Upper lobe of left lung (tissue), 6 donors: ENCODE results near the gene MPC1. TPM values are rescaled to one million over a fixed set of nuclear protein-coding genes. Genes with fewer than 3 reads are reported as not detected.

Source experiments
- ATAC-seq, 2 donors: fragments of 200-7000 bp; cut with Tn5 transposase; one replicate each; pipeline ENCODE4 v1.9.1; 2022; ENCODE audit warnings: mild to moderate bottlenecking in 2 of 2, moderate library complexity in 2 of 2; ENCODE audit not compliant: low FRiP score in 2 of 2
- DNase-seq, 2 donors: peaks; one replicate each; pipeline ENCODE4 v3.0.0-alpha.2; 2019 to 2020
- H3K27ac ChIP-seq, 4 donors: fragments of 200-600 bp; sonication (generic); one replicate each; pipeline ENCODE4 v1.5.1; 2016 to 2019
- H3K27me3 ChIP-seq, 4 donors: fragments of 200-600 bp; sonication (generic); one replicate each; pipeline ENCODE4 v1.5.1; 2017 to 2019
- H3K36me3 ChIP-seq, 4 donors: fragments of 200-600 bp; sonication (generic); one replicate each; pipeline ENCODE4 v1.5.1; 2016 to 2019
- H3K4me1 ChIP-seq, 4 donors: fragments of 200-600 bp; sonication (generic); one replicate each; pipeline ENCODE4 v1.5.1; 2018 to 2019
- H3K4me3 ChIP-seq, 4 donors: fragments of 200-600 bp; sonication (generic); one replicate each; pipeline ENCODE4 v1.5.1; 2017 to 2019; ENCODE audit warnings: mild to moderate bottlenecking in 2 of 4, moderate library complexity in 1 of 4
- H3K9me3 ChIP-seq, 4 donors: fragments of 200-600 bp; sonication (generic); one replicate each; pipeline ENCODE4 v1.5.1; 2018 to 2019
- EP300 ChIP-seq, 4 donors: sonication (generic); formaldehyde crosslinking; IDR thresholded peaks; one replicate each; pipeline ENCODE4 v1.5.1; 2017; ENCODE audit warnings: antibody characterized with exemption in 4 of 4, control low read depth in 2 of 4
- POLR2A ChIP-seq, 4 donors: fragments of 450-650 bp; IDR thresholded peaks; one replicate each; pipeline ENCODE4 v1.5.1; 2016 to 2017; ENCODE audit warnings: antibody characterized with exemption in 4 of 4, mild to moderate bottlenecking in 2 of 4
- POLR2AphosphoS5 ChIP-seq, 2 donors: sonication (generic); formaldehyde crosslinking; IDR thresholded peaks; one replicate each; pipeline ENCODE4 v1.5.1; 2017; ENCODE audit warnings: antibody characterized with exemption in 2 of 2
- WGBS, 2 donors: methylation state at CpG; one replicate each; pipeline ENCODE4 v1.1.5; 2017 to 2018; 5-methylcytosine and 5-hydroxymethylcytosine counted together
- total RNA-seq, 6 donors: library from RNA; depleted of rRNA in 4 of 6; stranded (reverse); fragments of >200 nt in 4 of 6; gene quantifications; one replicate each; pipeline versions ENCODE4 v1.1.0 to v1.2.1, GENCODE V29; 2016 to 2021
- TF ChIP-seq, protein P1 (sequence below), 6 experiments: fragments of 450-650 bp in 4 of 6; fragments of 200-600 bp in 2 of 6; sonication (generic) in 2 of 6; IDR thresholded peaks; one replicate each; pipeline ENCODE4 v1.5.1; 2016 to 2019; ENCODE audit warnings: antibody characterized with exemption in 6 of 6
- donor health status: DM: no; HTN: no; CAD: no; lungs with moderate emphysema.
- donor health status: DM: no; HTN: yes; CAD: no; lungs with severe emphysema.

The MPC1 gene
- total RNA-seq, 6 donors from 2014 or later = 17.8 to 74.2 (median 50.7) TPM

DNA sequence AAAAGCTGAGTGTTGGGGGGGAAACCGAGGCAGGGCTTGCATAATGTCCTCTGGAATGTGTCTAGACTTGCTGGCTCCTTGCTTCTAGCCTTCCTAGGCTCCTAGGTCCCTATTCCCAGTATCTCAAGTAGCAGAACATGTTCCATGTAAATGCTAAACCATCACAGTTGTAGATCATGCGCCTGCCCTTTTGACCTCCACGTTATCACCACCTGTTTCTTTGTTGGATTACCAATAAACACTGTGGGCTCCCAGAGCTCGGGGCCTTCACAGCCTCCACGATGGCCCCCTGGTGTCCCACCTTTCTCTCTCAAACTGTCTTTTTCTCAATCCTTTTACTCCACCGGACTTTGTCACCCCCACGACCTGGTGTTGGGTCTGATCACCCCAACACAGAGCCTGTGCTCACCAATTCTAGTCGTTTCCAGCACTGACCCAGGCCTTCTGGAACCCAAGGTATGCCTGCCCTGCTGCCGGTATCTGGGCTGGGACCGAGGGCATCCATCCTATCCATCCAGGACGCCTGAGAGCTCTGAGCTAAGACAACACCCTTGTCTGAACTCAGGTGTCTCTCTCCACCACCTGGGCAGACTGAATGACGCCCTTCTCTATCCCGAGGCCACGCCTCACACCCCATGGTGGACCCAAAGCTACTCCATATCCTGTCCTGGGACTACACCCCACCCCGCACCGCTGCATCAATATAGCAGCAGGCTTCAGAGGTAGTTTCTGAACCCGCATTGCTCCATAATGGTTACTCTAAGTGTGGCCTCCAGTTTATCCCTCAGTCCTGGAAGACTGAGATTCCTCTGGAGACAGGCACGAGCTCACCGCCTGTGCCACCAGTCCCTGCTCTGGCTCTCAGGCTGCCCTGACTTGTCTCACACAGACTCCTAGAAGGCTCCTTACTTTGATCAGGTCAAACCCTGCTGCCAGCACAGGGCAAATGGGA is 65.2 kb downstream of the MPC1 start:
- Histone ChIP-seq H3K9me3 (no peaks in the 10 kb centered on the region), H3K36me3 (peaks cover 14 to 32% (median 20%) of the 10 kb centered on the region in 4 donors), H3K27me3 (no peaks in the 10 kb centered on the region), H3K4me1 (no peaks in the 10 kb centered on the region), H3K27ac (no peak overlapping the region), H3K4me3 (no peak overlapping the region)
- DNase-seq (no peak), ATAC-seq (peak; percentile 12 to 34)
- 87 to 89% methylated on average over 18 to 19 of the region's 19 CpGs for WGBS, 2 donors
- TF ChIP-seq, protein P1, sequence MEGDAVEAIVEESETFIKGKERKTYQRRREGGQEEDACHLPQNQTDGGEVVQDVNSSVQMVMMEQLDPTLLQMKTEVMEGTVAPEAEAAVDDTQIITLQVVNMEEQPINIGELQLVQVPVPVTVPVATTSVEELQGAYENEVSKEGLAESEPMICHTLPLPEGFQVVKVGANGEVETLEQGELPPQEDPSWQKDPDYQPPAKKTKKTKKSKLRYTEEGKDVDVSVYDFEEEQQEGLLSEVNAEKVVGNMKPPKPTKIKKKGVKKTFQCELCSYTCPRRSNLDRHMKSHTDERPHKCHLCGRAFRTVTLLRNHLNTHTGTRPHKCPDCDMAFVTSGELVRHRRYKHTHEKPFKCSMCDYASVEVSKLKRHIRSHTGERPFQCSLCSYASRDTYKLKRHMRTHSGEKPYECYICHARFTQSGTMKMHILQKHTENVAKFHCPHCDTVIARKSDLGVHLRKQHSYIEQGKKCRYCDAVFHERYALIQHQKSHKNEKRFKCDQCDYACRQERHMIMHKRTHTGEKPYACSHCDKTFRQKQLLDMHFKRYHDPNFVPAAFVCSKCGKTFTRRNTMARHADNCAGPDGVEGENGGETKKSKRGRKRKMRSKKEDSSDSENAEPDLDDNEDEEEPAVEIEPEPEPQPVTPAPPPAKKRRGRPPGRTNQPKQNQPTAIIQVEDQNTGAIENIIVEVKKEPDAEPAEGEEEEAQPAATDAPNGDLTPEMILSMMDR (IDR thresholded peaks at IDR 0.05) = no peak
- no peak for TF ChIP-seq EP300 (IDR thresholded peaks at IDR 0.05)
- TF ChIP-seq POLR2AphosphoS5 (IDR thresholded peaks at IDR 0.05) = no peak
- no peak for TF ChIP-seq POLR2A (IDR thresholded peaks at IDR 0.05)

DNA sequence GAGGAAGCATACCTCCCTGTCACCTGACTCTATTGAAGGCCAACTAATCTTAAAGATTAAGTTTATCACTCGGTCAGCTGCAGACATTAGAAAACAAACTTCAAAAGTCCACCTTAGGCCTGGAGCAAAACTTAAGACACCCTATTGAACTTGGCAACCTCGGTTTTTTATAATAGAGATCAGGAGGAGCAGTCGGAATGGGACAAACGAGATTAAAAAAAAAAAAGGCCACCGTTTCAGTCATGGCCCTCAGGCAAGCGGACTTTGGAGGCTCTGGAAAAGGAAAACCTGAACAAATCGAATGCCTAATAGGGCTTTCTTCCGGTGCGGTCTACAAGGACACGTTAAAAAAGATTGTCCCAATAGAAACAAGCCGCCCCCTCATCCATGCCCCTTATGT is 67.3 kb downstream of the MPC1 start:
- Histone ChIP-seq H3K4me3 (no peak overlapping the region), H3K4me1 (no peaks in the 10 kb centered on the region)
- no peak for TF ChIP-seq POLR2A (IDR thresholded peaks at IDR 0.05)
- TF ChIP-seq POLR2AphosphoS5 (IDR thresholded peaks at IDR 0.05) = no peak
- TF ChIP-seq, protein P1 (IDR thresholded peaks at IDR 0.05) = no peak
- no peak for TF ChIP-seq EP300 (IDR thresholded peaks at IDR 0.05)

More for the DNA sequence above, 67.3 kb downstream of the MPC1 start:
- H3K27ac ChIP-seq = no peak overlapping the region
- DNase-seq (no peak), ATAC-seq (no peak)
- 86 to 89% methylated on average over 11 of the region's 11 CpGs for WGBS, 2 donors
- no peaks in the 10 kb centered on the region for H3K27me3 ChIP-seq
- H3K9me3 ChIP-seq = no peaks in the 10 kb centered on the region
- H3K36me3 ChIP-seq = peaks cover 0 to 13% (median 9%) of the 10 kb centered on the region in 4 donors

Other genes with a start within 250 kb of the MPC1 start
- gene TBXT, start 215.1 kb downstream of the MPC1 start, total RNA-seq = under 1 TPM in 1 of 6 donors, not detected in 5; 0.13 TPM
- 1 to 10 TPM in 1 of 6 donors, under 1 TPM in 3, not detected in 2; 0.15 to 2.1 (median 0.50) TPM for gene PRR18, start 74.5 kb downstream of the MPC1 start, total RNA-seq
- 10 to 100 TPM in 5 of 6 donors, 1 to 10 TPM in 1; 8.4 to 56.5 (median 44.9) TPM for gene SFT2D1, start 40.4 kb downstream of the MPC1 start, total RNA-seq
- gene RAMACL, start 203.7 kb upstream of the MPC1 start, total RNA-seq = 10 to 100 TPM in 3 of 6 donors, 1 to 10 TPM in 3; 3.7 to 13.0 (median 7.9) TPM
- gene RPS6KA2, start 244.3 kb upstream of the MPC1 start, total RNA-seq = 100 to 1,000 TPM; 101 to 233 (median 168) TPM